DMS153 (cell line): ENCODE data around the gene TRAF1.

ENCODE experiments used
- DNase-seq: peaks from one replicate; lab custom pipeline; 2025; lab: John Stamatoyannopoulos, UW

Gene TRAF1

GRCh38 chr9:120923620-120924328 lies 2.8 kb downstream of the TRAF1 start:
- DNase-seq, result no peak

GRCh38 chr9:120922404-120923195 lies 4.0 kb downstream of the TRAF1 start:
- no peak for DNase-seq

- DNase-seq, result no peak
These were observed 4.9 kb downstream of the TRAF1 start for GRCh38 chr9:120921661-120922181.

GRCh38 chr9:120920806-120921178 lies 5.8 kb downstream of the TRAF1 start:
- no peak for DNase-seq

- no peak for DNase-seq
These were observed 6.5 kb downstream of the TRAF1 start for GRCh38 chr9:120919843-120920805.

- no peak for DNase-seq
These were observed 7.4 kb downstream of the TRAF1 start for GRCh38 chr9:120918931-120919842.

GRCh38 chr9:120917929-120918762 lies 8.4 kb downstream of the TRAF1 start:
- no peak for DNase-seq

- DNase-seq, result no peak
These were observed 9.4 kb downstream of the TRAF1 start for GRCh38 chr9:120916991-120917880.

GRCh38 chr9:120916588-120916987 lies 10.0 kb downstream of the TRAF1 start:
- no peak for DNase-seq

GRCh38 chr9:120915854-120916470 lies 10.6 kb downstream of the TRAF1 start:
- no peak for DNase-seq

- DNase-seq, result no peak
These were observed 11.6 kb downstream of the TRAF1 start for GRCh38 chr9:120914953-120915352.

- DNase-seq, result no peak
These were observed 12.2 kb downstream of the TRAF1 start for GRCh38 chr9:120914396-120914795.

GRCh38 chr9:120913647-120914264 lies 12.8 kb downstream of the TRAF1 start:
- no peak for DNase-seq

GRCh38 chr9:120912958-120913646 lies 13.5 kb downstream of the TRAF1 start:
- no peak for DNase-seq

GRCh38 chr9:120911295-120911837 lies 15.2 kb downstream of the TRAF1 start:
- no peak for DNase-seq

- no peak for DNase-seq
These were observed 16.0 kb downstream of the TRAF1 start for GRCh38 chr9:120910643-120911042.

GRCh38 chr9:120909904-120910303 lies 16.7 kb downstream of the TRAF1 start:
- DNase-seq, result no peak
